Head of caudate nucleus (tissue), 42 donors: ENCODE results near the gene CPEB2.

Experiments used
- DNase-seq, 42 donors: peaks; one replicate each; pipeline versions ENCODE4 v3.0.0 to v3.0.0-alpha.2; 2020 to 2021; ENCODE audit warnings: mixed read lengths in 7 of 42
- intact Hi-C: fragments of 100-400 bp; cut with DNase I; formaldehyde crosslinking; loops from one replicate; pipeline ENCODE4 v1.15.0; 2022

Gene CPEB2

DNA sequence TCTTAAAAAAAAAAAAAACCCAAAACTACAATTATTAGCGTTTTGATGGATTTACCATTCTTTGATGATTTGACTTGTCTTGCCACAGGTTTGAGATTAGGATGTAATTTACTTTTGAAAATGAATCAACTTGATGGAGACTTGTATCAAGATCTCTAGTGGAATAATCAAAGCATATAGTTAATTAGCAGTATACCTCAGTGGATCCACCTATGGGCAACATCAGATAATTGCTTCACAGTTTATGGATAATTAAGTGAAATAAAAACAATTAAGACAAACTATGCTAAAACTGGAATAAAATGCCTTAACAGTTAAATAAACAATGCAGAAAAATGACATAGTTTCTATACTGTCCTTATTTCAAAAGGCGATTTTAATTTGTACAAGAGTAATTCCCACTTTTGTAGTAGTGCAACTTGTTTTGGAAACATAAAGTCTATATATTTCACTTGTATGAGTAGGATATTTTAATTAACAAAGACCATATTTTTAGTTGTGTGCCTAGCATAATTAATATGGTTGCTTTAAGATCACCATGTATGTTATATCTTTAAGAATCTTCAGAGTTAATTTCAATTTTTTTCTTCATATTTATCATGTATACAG, 4.2 kb downstream of the CPEB2 start:
- intact Hi-C loops: no loop called here
- no peak for DNase-seq

GRCh38 chr4:15007201-15007600, 4.9 kb downstream of the CPEB2 start:
- peak in 17 of 42 donors; percentile 5 to 63 (median 25) for DNase-seq
- intact Hi-C loops: no loop called here

- intact Hi-C loops: loop anchor here (10.0 kb wide), 1 partner anchor 1355 kb away; no protein-coding TSS in a partner anchor
- DNase-seq: no peak
Observed at GRCh38 chr4:15010038-15010585, 7.8 kb downstream of the CPEB2 start.

- intact Hi-C loops: loop anchor here (10.0 kb wide), 1 partner anchor 1356 kb away; no protein-coding TSS in a partner anchor
- DNase-seq: no peak
Observed at GRCh38 chr4:15011166-15011565, 8.9 kb downstream of the CPEB2 start.

DNA sequence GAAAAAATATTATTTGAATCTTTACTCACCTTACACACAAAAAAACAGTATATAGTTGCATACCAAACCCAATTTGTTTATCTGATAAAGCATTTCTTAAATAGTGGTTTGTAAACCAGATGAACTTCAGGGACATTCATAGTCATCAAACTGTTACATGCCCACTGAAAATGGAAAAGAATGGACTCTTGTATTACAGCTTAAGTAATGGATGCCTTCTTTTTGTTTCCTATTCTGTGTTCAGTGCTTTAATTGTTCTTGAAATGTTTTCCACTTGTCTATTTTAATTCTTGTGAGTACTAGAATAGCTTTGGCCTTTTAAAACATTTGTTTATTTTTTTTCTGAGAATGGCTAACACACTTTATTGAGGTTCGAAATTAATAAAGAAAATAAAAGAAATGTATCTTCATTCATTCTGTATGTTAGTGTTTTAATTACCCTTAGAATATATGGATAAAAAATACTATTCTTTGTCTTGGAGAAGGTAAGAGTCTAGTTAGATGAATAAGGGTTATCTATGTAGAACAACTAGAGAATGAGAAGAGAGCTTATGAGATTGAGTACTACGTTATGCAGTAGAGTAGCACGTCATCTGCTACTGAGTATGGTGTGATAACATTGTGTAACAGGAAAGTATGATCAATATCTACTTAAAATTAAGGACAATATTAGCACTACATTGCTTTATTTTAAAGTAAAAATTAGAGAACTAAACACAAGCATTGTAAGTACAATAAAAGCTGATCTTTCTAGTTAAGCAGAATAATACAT, 9.9 kb downstream of the CPEB2 start:
- DNase-seq: no peak
- intact Hi-C loops: loop anchor here (10.0 kb wide), 1 partner anchor 1357 kb away; no protein-coding TSS in a partner anchor

DNA sequence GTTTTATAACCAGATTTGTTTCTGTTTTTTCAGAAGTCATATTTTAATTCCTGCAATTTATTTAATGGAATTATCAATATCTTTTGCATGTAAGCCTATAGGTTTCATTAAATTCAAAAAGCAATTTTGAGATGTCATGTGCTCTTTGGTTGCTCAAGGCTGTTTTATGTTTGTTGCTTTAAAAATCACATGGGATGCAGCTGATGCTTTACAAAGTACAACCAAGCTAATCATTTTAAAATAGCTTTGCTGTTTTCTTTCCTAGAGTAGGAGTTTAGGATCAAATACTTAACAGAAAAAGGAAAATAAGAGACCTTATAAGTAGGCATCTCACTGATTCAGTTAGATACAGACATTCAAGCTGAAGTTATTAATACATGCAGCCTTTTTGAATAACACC, 11.3 kb downstream of the CPEB2 start:
- intact Hi-C loops: loop anchor here (10.0 kb wide), 1 partner anchor 1359 kb away; no protein-coding TSS in a partner anchor
- DNase-seq: no peak

GRCh38 chr4:15015170-15015569, 12.9 kb downstream of the CPEB2 start:
- DNase-seq: no peak
- intact Hi-C loops: loop anchor here (10.0 kb wide), 1 partner anchor 1360 kb away; no protein-coding TSS in a partner anchor

DNA sequence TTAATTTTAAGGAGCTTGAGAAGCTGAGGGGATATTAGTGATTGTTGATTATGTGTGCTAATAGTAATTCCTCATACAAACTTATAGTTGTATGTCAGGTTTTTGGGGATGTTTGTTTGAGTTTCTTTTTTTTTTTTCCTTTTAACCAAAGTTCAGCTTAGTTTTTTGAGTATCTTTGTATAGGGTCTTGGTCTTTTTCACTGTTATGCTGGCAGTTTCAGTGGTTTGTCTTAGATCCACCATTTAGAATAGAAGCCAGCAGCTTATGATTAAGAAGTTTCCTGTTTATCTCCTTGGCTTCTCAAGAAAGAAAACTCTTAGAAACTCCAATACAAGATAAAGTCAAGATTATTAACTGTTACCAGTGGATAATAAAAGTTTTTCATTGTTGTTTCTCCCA, 16.1 kb downstream of the CPEB2 start:
- intact Hi-C loops: loop anchor here (10.0 kb wide), 1 partner anchor 1364 kb away; no protein-coding TSS in a partner anchor
- DNase-seq: no peak

- intact Hi-C loops: no loop called here
- DNase-seq: peak in 17 of 42 donors; percentile 8 to 67 (median 30)
Observed at GRCh38 chr4:15020502-15021286, 18.4 kb downstream of the CPEB2 start.

DNA sequence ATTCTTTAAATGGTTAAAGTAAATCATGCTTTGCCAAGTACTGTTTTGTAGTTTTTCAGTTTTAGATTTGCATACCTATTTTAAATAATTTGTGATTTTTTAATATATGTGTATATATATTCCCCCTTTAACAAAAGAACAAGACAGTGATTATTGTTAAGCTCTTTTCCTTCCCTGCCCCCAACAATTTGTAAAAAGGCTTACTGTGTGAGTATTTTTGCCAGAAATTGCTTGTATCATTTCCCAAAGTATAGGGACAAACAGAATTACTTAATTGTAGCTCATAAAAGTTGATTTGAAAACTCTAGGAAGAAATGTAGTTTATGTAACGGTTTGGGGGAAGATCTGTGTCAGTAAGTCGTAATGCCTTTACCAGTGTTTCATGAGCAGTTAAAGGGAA, 19.0 kb downstream of the CPEB2 start:
- intact Hi-C loops: no loop called here
- no peak for DNase-seq

DNA sequence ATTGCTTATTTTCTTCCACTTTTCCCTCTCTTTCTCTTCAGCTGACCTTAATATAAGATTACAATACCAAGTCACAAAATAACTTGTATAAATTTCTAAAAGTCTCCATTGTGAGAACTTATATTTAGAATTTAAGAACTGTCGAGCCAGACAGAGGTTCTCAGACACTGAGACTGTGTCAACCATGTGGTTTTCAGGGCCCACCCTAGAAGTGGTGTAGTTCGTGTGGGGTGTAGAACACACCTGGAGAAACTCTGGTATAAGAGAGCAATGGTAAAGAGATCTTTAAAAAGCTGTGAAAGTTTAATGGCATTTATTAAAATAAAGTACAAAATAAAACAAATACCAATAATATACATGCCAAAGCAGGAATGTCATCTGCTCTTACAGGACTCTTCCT, 19.7 kb downstream of the CPEB2 start:
- intact Hi-C loops: no loop called here
- no peak for DNase-seq

GRCh38 chr4:15024386-15024785, 22.1 kb downstream of the CPEB2 start:
- DNase-seq: no peak
- intact Hi-C loops: no loop called here

DNA sequence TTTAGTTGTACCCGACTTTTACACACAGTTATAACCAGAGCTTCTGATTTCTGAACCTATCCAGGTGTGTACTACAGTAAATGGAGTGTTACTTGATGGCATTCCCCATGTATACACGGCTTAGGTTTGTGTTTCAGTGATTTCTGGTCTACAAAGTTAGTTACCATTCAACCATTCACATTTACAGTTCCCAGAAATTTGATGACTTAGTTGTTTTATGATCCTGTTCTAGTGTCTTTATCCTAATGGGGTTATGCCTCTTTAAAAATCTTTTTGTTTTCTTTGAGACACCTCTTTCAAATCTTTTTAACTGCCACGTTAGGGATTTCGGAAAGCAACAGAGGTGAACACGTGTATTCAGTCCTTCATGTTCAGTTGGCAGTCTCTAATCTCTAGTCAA, 23.4 kb downstream of the CPEB2 start:
- intact Hi-C loops: no loop called here
- DNase-seq: no peak

GRCh38 chr4:15027921-15028435, 25.7 kb downstream of the CPEB2 start:
- intact Hi-C loops: no loop called here
- no peak for DNase-seq

GRCh38 chr4:15031197-15031596, 28.9 kb downstream of the CPEB2 start:
- intact Hi-C loops: no loop called here
- DNase-seq: no peak

GRCh38 chr4:15031993-15032675, 29.9 kb downstream of the CPEB2 start:
- intact Hi-C loops: no loop called here
- peak in 1 of 42 donors; percentile 17 for DNase-seq

GRCh38 chr4:15034071-15034764, 31.9 kb downstream of the CPEB2 start:
- intact Hi-C loops: no loop called here
- no peak for DNase-seq

DNA sequence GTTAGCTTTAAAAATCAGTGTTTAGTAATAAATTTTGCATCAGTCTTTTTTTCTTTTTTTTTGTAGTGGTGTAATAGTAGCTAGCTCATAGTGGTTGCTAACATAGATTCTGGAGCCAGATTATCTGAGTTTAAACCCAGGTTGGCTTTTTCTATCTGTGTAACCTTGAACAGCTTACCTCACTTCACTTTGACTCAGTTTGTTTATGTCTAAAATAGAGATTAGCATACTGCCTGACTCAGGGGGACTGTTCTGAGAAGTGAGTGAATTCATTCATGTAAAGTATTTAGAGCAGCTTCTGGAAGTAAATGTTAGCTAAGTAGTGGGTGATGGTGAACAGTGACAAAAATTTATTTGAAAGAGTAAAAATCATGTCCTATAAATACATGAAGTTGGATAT, 32.9 kb downstream of the CPEB2 start:
- intact Hi-C loops: no loop called here
- no peak for DNase-seq
